GM18499 (cell line): ENCODE data around the gene RIPOR3.

Source experiments
- ATAC-seq: cut with Tn5 transposase; IDR thresholded peaks from one replicate; pipeline ENCODE4 v1.9.1; 2021; ENCODE audit warnings: moderate number of reproducible peaks; ENCODE audit not compliant: insufficient read depth, unreplicated experiment

Gene RIPOR3

GRCh38 chr20:50563133-50563944 is 128.0 kb downstream of the RIPOR3 start:
- no peak for ATAC-seq

GRCh38 chr20:50562262-50562701 is 129.1 kb downstream of the RIPOR3 start:
- no peak for ATAC-seq

DNA sequence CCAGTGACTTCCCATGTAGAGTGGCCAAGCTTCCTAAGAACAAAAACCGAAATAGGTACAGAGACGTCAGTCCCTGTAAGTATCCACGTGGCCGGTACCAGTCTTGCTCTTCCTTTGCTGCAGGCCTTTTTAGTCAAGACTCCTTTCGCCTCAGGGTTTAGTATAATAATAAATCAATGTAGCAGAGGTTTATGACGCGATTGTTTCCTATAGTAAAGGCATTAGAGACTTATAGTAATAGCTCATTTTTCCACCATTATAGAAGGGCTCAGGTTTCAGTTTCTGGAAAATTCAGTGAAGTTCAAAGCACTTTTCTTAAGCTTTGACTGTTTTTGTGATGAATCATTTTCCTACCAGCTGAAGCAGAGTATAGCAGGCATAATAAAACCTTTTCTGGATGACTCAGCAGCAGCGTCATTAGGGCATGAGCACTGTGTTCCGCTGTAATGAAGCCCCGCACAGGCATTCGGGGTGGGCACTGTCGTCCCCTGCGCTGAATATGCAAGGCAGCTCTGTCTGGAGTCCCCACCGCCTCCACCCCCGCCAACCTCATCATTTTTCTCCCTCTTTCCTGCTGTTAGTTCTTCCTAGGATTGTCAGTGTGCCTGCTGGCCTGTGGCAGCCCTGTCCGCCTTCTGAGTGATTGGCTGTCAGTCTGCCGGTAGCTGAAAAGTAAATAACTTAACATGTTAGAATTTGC is 129.8 kb downstream of the RIPOR3 start:
- no peak for ATAC-seq

DNA sequence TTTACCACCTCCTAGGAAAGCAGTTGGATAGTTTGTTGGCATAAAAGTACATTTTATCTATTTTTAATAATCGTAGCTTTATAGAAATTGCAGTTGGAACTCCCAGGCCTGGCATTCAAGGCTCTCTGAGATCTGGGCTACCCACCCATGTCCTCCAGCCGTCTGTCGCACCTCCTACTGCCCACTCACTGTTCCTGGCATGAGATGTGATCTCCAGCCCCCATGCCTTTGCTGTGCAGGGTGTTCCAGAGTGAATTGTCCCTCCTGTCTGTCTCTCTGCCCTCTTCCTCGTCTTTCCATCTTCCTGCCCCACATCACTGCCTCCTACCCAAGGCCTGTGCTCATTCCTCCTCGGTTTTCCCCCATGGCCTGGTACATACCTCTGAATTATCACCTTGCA is 130.5 kb downstream of the RIPOR3 start:
- ATAC-seq: no peak

DNA sequence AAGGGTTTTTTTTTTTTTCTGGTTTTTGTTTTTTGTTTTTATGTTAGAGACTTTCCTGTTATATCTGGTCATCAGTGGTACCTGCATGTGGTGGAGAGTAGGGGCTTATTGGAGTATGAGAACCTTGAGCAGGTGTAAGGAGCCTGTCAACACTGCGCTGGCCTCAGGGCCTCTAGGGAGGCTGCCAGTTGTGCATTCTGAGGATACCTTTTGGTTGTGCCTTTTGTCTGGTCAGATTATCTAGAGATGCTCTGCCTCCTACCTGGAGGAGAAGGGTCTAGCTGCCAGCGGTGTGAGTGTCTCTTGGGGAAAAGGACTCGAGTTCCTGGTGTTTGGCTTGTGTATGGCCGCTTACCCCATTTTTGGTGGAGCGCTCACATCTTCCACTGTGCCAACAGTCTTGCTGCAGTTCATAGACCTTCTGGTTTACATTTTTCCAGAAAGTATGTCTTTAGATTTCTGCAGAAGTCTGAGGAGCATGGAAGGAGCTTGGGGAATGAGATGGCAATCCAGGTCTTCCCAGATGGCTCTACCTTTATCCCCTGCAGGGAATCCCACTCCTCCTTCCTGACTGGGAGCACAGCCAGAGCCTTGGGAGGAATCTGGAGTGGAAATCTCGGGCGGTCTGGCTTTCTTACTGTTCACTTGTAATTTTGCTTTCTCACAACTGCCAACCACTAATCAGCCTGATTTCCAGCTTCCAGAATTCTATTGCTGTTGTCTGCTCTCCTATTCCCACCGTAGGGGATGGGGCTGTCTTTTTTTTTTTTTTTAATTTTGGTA is 131.3 kb downstream of the RIPOR3 start:
- no peak for ATAC-seq

- ATAC-seq: no peak
These were observed 132.2 kb downstream of the RIPOR3 start for GRCh38 chr20:50559149-50559548.

DNA sequence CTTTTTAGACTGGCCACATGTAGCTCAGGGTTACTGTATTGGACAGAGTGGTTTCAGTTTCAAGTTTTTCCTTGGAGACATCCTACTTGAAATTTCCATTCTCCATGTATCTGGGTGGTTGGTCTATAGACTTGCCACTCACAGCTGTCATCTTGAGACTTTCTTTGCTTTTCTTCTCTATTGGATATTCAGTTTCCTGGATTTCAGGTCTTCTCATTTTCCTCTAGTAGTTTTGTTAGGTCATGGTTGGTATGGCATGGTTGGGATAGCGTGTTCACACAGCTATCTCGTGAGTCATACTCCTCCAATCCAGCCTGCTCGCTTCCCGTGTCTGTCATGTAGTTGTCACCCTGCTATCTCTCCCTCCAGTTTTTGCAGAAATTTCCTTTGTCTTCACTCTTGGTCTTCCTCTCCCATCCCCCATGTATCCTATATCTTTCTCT is 132.8 kb downstream of the RIPOR3 start:
- no peak for ATAC-seq

- no peak for ATAC-seq
These were observed 133.7 kb downstream of the RIPOR3 start for GRCh38 chr20:50557549-50558134.

DNA sequence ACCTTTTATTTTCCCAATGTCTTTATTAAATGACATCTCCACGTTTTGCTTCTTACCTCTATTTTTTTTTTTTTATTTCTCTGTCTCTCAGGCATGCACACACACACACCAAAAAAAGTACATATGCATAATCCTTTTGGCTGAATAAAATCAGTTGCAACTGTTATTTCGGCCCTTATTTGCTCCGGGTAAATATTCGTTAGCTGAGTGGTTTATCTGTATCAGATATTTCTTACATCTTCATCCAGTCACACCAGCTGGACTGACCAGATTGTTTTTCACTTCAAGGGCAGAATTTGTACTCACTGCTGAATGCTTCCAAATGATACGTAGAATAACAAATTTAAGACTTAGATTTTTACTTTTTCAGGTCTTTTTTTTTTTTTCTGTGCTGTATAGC is 135.7 kb downstream of the RIPOR3 start:
- no peak for ATAC-seq

GRCh38 chr20:50554694-50555579 is 136.4 kb downstream of the RIPOR3 start:
- ATAC-seq: no peak

GRCh38 chr20:50552979-50553378 is 138.4 kb downstream of the RIPOR3 start:
- no peak for ATAC-seq

DNA sequence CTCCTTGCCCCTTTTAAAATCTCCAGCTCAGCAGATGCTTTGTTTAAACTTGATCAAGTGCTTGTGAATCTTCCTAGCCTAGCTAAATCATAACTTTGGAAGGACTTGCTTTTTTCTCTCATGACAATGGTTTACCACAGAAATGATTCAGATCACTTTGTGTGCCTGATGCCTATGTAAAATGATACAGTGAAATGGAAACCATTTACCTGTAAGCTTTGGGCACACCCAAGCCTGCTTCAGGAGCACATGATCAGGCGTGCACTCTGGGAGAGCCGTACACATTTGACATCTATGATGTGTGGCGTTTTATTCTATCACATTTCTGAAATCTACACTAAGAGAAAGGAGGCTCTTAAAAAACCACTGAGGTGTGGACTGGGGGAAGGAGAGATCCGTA is 140.1 kb downstream of the RIPOR3 start:
- ATAC-seq: no peak

DNA sequence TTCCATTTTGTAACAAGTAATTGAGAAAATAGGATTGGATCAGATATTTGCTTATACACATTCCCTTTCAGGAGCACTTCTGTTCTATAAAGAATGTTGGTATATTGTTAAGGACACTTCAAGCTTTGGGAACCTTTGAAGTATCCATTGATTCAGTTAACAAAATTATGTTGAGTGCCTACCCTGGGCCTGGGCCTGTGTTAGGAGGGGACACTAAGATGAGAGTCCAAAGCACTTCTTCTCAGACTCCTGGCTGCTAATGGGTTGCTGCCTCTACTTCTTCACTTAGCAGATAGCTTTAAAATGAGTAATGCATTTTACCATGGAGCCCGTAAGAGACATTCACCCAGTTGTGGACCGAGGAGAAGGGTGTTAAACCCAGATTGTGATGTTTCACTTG is 140.8 kb downstream of the RIPOR3 start:
- no peak for ATAC-seq

GRCh38 chr20:50548396-50548795 is 142.9 kb downstream of the RIPOR3 start:
- ATAC-seq: no peak

GRCh38 chr20:50547964-50548363 is 143.4 kb downstream of the RIPOR3 start:
- no peak for ATAC-seq

DNA sequence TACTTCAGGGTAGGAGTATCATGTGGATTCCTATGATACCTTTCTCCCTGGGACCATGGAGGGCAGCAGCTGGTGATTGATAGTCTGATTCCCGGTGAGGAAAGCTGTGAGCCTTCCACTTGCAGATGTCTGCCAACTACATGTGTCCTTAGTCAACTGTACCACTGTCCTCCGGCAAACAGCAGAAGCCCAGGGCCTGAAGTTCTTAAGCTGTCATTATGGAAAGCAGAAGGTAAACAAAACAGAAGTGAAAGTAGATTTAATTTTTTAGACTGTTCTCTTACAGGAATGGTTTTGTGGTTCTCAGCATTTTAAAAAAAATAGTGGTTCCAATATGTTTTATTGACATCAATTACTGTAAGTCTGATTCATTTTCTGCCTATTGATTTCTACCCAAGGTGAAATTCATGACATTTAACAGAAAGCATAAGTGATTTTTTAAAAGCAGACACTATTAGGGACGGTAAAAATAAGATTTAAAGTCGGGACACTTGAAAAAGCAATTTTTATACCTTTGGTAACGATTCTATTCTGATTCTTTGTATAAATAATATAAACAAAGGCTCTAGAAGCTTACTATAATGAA is 144.5 kb downstream of the RIPOR3 start:
- ATAC-seq: no peak

DNA sequence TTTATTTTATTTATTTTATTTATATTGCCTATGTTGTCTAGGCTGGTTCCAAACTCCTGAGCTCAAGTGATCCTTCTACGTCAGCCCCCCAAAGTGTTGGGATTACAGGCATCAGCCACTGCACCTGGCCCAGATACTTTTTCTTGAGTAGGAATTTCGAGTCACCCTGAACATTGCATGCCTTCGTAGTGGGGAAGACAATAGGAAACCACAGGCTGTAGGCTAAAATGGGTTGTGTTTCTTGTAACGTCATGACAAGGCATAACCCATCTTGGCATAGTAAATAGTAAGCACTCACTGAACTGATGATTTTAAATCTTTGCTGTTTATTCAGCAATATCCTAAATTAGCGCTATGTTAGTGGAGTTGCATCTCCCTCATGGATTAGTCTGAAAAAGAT is 146.2 kb downstream of the RIPOR3 start:
- ATAC-seq: no peak

DNA sequence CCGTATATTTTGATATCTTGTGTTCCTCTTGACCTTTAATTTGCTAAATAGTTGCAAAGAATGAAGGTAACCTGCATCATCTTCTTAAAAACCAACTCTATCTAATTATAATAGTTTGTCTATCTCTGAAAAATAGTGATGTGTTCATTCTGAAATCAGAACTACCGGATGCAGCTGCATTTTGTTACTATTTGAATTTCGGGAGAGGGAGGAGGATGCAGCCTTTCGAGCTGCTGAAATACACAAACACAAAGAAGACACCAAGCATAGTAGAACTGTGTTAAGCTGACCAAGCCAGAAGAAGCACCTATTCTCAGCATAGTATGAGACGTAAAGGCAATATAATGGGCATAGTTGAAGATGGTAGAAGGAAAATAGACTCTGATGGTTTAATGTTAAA is 148.0 kb downstream of the RIPOR3 start:
- ATAC-seq: no peak

- ATAC-seq: no peak
These were observed 149.7 kb downstream of the RIPOR3 start for GRCh38 chr20:50541606-50542041.
